Psoas muscle (tissue), 8 donors: ENCODE measurements around the gene ATP6V0A4. TPM values are rescaled to one million over a fixed set of nuclear protein-coding genes. Genes with fewer than 3 reads are reported as not detected.

Source experiments
- ATAC-seq, 4 donors: fragments of 200-7000 bp; cut with Tn5 transposase; one replicate each; pipeline ENCODE4 v1.9.1; 2020; ENCODE audit warnings: moderate library complexity in 3 of 4, mild to moderate bottlenecking in 2 of 4
- DNase-seq, 2 donors: peaks; one replicate each; pipeline ENCODE4 v3.0.0-alpha.2; 2020
- H3K27ac ChIP-seq: fragments of 200-600 bp; one replicate; pipeline ENCODE4 v1.8.0; 2022
- H3K27me3 ChIP-seq, 3 donors: fragments of 200-600 bp in 1 of 3; one replicate each; pipeline versions ENCODE4 v1.6.1 to v1.8.0; 2013 to 2022; ENCODE audit warnings: low read length in 2 of 3, mild to moderate bottlenecking in 2 of 3, moderate library complexity in 1 of 3; ENCODE audit not compliant: insufficient read depth in 3 of 3
- H3K36me3 ChIP-seq, 2 donors: fragments of 200-600 bp in 1 of 2; one replicate each; pipeline versions ENCODE4 v1.6.1 to v1.8.0; 2013 to 2022; ENCODE audit warnings: low read depth in 1 of 2, mild to moderate bottlenecking in 1 of 2, moderate library complexity in 1 of 2; ENCODE audit not compliant: insufficient read depth in 1 of 2
- H3K4me1 ChIP-seq: fragments of 200-600 bp; one replicate; pipeline ENCODE4 v1.8.0; 2022
- H3K4me3 ChIP-seq: fragments of 200-600 bp; one replicate; pipeline ENCODE4 v1.8.0; 2022; ENCODE audit warnings: mild to moderate bottlenecking
- H3K9me3 ChIP-seq: fragments of 200-600 bp; one replicate; pipeline ENCODE4 v1.8.0; 2022
- CTCF ChIP-seq: fragments of 200-600 bp; IDR thresholded peaks from one replicate; pipeline ENCODE4 v1.8.0; 2022; ENCODE audit warnings: antibody characterized with exemption
- whole genome bisulfite sequencing, 3 donors: extraction: QIAGEN DNeasy Blood & Tissue Kit; methylation state at CpG; one replicate each; pipeline versions ENCODE4 v1.1.6 to v1.1.7; 2013; 5-methylcytosine and 5-hydroxymethylcytosine counted together
- intact Hi-C, 2 donors: fragments of 100-400 bp; cut with DNase I; formaldehyde crosslinking; loops; one replicate each; pipeline versions ENCODE4 v1.11.0 to v1.14.2; 2022
- polyA plus RNA-seq, 3 donors: library from polyadenylated mRNA; stranded (reverse); fragments of 200-250 nt; gene quantifications; one replicate each; pipeline ENCODE4 v1.2.3, GENCODE V29; 2013
- total RNA-seq, 4 donors: library from RNA; stranded (reverse); fragmentation: NEBNext Ultra II Directional in 2 of 4; extraction: Animal tissue kit (Norgen Biotek cat#: 25700) in 2 of 4; gene quantifications; one replicate each; pipeline versions ENCODE4 v1.2.1 to v1.2.4, GENCODE V29; 2021 to 2023
- donor health status: healthy with polysubstance abuse.
- donor health status: DM: no; HTN: no; CAD: no; lungs with moderate emphysema.
- donor health status: Bipolar disorder and iron deficiency.
- donor health status: healthy.
- donor health status: DM: yes; HTN: yes; CAD: no.
- donor health status: DM: no; HTN: no; CAD: no.
- donor health status: DM: no; HTN: no; CAD: no.
- donor health status: DM: yes; HTN: yes; CAD: no.

Gene ATP6V0A4
- total and polyA plus RNA-seq, 7 donors = 0.44 TPM; not detected in 6

GRCh38 chr7:138667535-138668228, 130.3 kb downstream of the ATP6V0A4 start:
- H3K4me1 ChIP-seq = no peaks in the 10 kb centered on the region
- H3K4me3 ChIP-seq = no peak overlapping the region
- WGBS, 3 donors = 82 to 88% (median 84%) methylated on average over 6 of the region's 6 CpGs
- H3K27me3 ChIP-seq = peaks cover 0 to 22% (median 3%) of the 10 kb centered on the region in 3 donors
- ATAC-seq (no peak), DNase-seq (no peak)
- H3K36me3 ChIP-seq = no peaks in the 10 kb centered on the region
- intact Hi-C loops = no loop called here
- no peak for TF ChIP-seq CTCF
- H3K9me3 ChIP-seq = no peaks in the 10 kb centered on the region
- H3K27ac ChIP-seq = no peak overlapping the region

- DNase-seq (no peak), ATAC-seq (no peak)
- H3K36me3 ChIP-seq = no peaks in the 10 kb centered on the region
- no peak for TF ChIP-seq CTCF
- no peaks in the 10 kb centered on the region for H3K9me3 ChIP-seq
- H3K4me1 ChIP-seq = no peaks in the 10 kb centered on the region
- 12 to 20% (median 14%) methylated on average over 2 of the region's 2 CpGs for WGBS, 3 donors
- H3K4me3 ChIP-seq = no peak overlapping the region
- H3K27me3 ChIP-seq = peaks cover 0 to 22% (median 3%) of the 10 kb centered on the region in 3 donors
- no peak overlapping the region for H3K27ac ChIP-seq
- intact Hi-C loops = no loop called here
These were observed 131.6 kb downstream of the ATP6V0A4 start for GRCh38 chr7:138666385-138666784.

GRCh38 chr7:138665669-138666140, 132.3 kb downstream of the ATP6V0A4 start:
- no peak overlapping the region for H3K4me3 ChIP-seq
- no peak for TF ChIP-seq CTCF
- intact Hi-C loops = no loop called here
- peaks cover 0 to 27% (median 3%) of the 10 kb centered on the region in 3 donors for H3K27me3 ChIP-seq
- no peaks in the 10 kb centered on the region for H3K9me3 ChIP-seq
- no peaks in the 10 kb centered on the region for H3K4me1 ChIP-seq
- DNase-seq (no peak), ATAC-seq (no peak)
- WGBS, 3 donors = 59 to 68% (median 63%) methylated on average over 4 of the region's 4 CpGs
- H3K36me3 ChIP-seq = no peaks in the 10 kb centered on the region
- no peak overlapping the region for H3K27ac ChIP-seq

GRCh38 chr7:138665249-138665648, 132.7 kb downstream of the ATP6V0A4 start:
- WGBS, 3 donors = 43 to 52% (median 51%) methylated on average over 4 of the region's 4 CpGs
- H3K27me3 ChIP-seq = peaks cover 0 to 27% (median 3%) of the 10 kb centered on the region in 3 donors
- no peaks in the 10 kb centered on the region for H3K4me1 ChIP-seq
- DNase-seq = no peak
- no peak for TF ChIP-seq CTCF
- H3K9me3 ChIP-seq = no peaks in the 10 kb centered on the region
- intact Hi-C loops = no loop called here
- H3K27ac ChIP-seq = no peak overlapping the region
- H3K4me3 ChIP-seq = no peak overlapping the region
- no peak for ATAC-seq
- H3K36me3 ChIP-seq = no peaks in the 10 kb centered on the region
